A673 (cell line): ENCODE measurements around the gene PHF14.

Experiments used
- EZH2 ChIP-seq: fragments of 200-600 bp; sonication (generic); IDR thresholded peaks from 2 replicates; pipeline ENCODE4 v1.6.1; 2017; ENCODE audit warnings: borderline replicate concordance, low read depth, mild to moderate bottlenecking, mixed read lengths, antibody characterized with exemption, low read length; ENCODE audit not compliant: poor library complexity, severe bottlenecking
- TF ChIP-seq, protein P1 (sequence below): fragments of 300-800, 200-600 bp; sonication (generic); conservative IDR thresholded peaks from 2 replicates; pipeline ENCODE4 v1.5.1; 2017; ENCODE audit warnings: low read depth, mild to moderate bottlenecking, antibody characterized with exemption, low read length, moderate library complexity, mixed read lengths

DNA sequence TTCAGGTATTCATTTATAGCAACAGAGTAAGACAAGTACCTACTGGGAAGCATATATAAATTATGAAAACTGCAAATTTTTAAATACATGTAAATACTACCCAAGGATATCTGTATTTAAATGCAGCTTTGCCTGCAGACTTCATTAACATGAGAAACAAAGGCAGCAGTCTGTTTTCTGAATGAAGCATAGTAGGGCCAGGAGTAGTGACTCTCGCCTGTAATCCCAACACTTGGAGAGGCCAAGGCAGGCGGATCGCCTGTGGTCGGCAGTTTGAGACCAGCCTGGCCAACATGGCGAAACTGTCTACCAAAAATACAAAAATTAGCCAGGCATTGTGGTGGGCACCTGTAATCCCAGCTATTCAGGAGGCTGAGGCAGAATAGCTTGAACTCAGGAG lies 42.5 kb upstream of the PHF14 start:
- TF ChIP-seq, protein P1, sequence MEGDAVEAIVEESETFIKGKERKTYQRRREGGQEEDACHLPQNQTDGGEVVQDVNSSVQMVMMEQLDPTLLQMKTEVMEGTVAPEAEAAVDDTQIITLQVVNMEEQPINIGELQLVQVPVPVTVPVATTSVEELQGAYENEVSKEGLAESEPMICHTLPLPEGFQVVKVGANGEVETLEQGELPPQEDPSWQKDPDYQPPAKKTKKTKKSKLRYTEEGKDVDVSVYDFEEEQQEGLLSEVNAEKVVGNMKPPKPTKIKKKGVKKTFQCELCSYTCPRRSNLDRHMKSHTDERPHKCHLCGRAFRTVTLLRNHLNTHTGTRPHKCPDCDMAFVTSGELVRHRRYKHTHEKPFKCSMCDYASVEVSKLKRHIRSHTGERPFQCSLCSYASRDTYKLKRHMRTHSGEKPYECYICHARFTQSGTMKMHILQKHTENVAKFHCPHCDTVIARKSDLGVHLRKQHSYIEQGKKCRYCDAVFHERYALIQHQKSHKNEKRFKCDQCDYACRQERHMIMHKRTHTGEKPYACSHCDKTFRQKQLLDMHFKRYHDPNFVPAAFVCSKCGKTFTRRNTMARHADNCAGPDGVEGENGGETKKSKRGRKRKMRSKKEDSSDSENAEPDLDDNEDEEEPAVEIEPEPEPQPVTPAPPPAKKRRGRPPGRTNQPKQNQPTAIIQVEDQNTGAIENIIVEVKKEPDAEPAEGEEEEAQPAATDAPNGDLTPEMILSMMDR, result no peak
- TF ChIP-seq EZH2, result no peak
